Stimulated activated CD4-positive, alpha-beta T cell treated with anti-CD3 and anti-CD28 coated beads, Interleukin-1b, Interleukin-23, amount 100 ng/mL, for 48 hours (primary cell): ENCODE results near the gene SMIM17.
"Not testable (repeated sequence)": the region's sequence is repeated elsewhere in the genome, so short reads cannot be mapped to it uniquely, and the experiment has no call there.

Experiments used
- DNase-seq: peaks from one replicate; pipeline ENCODE4 v3.0.0-alpha.2; 2020

The SMIM17 gene

DNA sequence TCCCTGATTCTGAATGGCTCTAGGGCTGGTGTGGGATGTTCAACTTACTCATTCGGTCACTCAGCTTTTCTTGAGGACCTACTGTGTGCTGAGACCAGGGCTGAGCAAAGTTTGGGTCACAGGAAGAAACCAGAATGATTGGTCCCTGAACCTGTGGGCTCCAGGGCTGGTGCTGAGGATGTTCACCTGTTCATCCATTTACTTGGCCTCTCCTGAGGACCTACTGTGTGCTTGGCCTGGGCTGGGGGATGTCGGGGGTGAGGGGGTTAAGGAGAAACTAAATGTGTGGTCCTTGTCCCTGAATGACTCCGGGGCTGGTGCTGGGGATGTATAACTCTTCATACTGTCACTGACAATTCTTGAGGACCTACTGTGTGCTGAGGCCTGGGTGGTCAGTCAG lies 18.3 kb downstream of the SMIM17 start:
- DNase-seq, result no peak

DNA sequence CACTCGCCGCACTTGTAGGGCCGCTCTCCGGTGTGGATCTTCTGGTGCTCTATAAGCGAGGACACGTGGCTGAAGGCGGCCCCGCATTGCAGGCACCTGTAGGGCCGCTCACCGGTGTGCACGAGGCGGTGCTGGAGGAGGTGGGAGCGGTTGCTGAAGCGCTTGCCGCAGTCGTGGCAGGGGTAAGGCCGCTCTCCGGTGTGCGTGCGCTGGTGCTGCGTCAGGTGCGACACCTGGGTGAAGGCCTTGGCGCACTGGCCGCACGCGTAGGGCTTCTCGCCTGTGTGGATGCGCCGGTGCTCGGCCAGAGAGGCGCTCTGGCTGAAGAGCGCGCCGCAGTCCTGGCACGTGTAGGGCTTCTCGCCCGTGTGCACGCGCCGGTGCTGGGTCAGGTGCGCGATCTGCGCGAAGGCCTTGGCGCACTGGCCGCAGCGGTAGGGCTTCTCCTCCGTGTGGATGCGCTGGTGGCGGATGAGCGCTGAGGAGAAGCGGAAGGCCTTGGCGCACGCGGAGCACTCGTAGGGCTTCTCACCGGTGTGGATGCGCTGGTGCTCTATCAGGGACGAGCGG lies 21.1 kb downstream of the SMIM17 start:
- DNase-seq, result no peak

DNA sequence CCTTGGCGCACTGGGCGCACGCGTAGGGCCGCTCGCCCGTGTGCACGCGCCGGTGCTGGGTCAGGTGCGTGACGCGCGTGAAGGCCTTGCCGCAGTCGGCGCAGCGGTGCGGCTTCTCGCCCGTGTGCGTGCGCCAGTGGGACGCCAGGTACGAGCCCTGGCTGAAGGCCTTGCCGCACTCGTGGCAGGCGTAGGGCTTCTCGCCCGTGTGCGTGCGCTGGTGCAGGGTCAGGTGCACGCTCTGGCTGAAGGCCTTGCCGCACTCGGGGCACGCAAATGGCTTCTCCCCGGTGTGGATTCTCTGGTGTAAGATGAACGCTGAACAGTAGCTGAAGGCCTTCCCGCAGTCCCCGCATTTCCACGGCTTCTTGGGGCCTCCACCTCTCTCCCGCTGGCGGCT lies 21.6 kb downstream of the SMIM17 start:
- DNase-seq, result no peak

DNA sequence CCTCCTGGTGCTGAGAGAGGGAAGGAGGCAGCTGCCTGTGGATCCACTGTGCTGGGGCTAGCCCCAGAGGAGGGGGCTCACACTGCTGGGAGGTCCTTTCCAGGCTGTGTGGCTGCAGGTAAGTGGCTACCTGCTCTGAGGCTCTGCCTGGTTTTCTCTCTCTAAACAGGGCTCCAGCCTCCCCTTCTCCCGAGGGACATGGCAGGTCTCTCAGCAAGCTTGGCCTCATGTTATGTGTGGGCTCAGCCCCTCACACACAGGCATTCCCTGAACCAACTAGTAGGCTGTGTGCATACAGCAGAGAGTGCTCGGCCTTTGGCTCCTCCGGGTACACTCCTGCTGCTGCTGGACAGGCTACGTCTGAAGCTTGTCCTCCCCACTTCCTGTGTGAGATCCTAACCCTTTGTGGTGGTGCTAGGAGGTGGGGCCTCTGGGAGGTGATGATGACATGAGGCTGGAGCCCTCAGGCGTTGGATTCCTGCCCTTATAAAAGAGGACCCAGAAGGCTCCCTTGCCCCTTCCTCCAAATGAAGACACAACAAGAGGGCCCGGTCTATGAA lies 24.4 kb downstream of the SMIM17 start:
- no peak for DNase-seq

DNA sequence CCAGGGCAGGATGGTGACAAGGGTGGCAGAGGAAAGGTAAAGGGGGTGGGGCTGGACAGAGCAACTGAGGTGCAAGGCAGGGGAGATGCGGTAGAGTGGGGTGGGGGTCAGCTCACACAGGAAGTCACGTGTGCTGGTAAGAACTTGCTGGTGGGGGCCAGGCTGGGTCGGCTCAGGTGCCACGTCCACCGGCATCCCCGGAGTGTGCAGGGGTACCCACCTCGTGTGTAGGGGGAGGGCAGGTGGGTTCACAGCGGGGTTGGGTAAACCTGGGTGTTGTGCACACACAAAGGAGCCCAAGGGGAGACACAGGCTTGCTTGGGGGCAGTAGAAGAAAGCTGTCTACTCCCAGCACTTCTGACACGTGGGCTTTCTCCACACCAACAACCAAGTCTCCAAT lies 25.7 kb downstream of the SMIM17 start:
- DNase-seq, result no peak

DNA sequence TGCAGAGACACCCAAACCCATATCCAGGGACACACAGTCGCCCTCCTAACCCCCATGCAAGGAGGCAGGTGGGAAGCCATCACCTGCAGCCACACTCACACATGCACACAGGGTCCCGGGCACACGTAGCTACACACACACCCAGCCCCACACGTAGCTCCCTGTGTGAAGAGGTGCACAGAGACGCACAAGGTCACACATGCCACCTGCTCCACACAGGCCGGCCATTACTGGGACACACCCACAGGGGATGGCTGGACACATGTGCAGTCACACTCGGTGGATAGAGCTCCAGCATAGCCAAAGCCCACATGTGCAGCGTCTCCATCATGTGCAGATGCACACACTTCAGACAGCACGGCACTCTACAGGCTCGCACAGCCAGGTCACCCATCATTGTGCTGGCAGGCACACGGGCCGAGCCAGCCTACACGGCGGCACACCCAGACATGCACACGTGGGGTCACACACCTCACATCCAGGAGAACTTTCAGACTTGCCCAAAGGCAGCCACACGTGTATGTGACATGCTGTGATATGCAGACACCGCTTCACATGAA lies 27.5 kb downstream of the SMIM17 start:
- DNase-seq, result no peak

DNA sequence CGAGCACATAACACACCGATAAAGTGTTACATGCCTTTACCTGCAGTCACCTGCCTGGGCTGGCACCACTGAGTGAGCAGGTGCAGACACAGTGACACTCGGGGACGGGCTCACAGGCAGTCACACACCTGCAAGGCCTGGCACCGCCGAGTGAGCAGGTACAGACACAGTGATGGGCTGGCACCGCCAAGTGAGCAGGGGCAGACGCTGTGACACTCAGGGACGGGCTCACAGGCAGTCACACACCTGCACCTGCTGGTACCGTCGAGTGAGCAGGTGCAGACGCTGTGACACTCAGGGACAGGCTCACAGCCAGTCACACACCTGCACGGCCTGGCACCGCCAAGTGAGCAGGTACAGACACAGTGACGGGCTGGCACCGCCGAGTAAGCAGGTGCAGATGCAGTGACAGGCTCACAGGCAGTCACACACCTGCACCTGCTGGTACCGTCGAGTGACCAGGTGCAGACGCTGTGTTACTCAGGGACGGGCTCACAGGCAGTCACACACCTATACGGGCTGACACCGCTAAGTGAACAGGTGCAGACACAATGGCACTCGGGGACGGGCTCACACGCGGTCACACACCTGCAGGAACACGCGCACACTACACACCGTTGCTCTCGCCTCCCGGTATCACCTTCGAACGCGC lies 28.1 kb downstream of the SMIM17 start:
- DNase-seq, result no peak

DNA sequence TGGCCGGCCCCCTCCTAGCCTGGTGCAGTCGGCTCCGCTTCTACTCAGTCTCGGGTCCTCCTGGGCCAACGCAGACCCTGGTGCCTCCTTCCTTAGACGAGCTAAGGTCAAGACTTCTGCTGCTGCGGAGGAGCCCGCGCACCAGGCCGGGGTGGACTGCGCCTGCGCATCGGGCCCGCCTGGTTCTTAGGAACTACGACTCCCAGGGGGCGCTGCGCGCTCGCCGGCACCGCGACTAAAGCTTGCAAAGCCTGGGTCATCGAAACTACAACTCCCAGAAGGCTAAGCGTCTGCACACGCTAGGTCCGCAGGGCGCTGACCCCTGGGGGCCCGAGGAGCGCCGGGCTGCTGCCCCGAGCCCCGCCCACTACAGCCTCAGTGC lies 28.6 kb downstream of the SMIM17 start, which contains the start of gene ZNF835:
TSS of gene ZNF835 (minus strand) at position 145 of the 382 bp plus-strand sequence. CDS start 6,559 bp downstream, outside the sequence.
- peak; percentile 85 for DNase-seq

DNA sequence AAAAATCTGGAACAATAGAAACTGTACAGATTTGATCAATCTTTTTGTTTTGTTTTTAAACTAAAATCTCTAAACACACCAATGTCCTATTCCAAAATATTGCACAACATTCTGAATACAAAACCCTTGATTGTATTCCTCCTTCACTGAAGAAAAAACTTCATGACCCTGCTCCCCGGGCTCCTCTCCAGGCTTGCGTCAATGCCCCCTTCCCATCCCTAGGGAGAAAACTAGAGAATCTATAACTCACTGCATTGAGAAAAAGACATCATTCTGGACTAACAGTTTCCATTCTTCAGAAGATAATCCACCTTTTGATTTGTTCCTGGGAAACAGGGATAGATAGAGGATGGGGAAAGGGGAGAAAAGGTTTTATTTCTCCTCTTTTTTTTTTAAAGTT lies 29.7 kb downstream of the SMIM17 start:
- DNase-seq, result not testable (repeated sequence)

DNA sequence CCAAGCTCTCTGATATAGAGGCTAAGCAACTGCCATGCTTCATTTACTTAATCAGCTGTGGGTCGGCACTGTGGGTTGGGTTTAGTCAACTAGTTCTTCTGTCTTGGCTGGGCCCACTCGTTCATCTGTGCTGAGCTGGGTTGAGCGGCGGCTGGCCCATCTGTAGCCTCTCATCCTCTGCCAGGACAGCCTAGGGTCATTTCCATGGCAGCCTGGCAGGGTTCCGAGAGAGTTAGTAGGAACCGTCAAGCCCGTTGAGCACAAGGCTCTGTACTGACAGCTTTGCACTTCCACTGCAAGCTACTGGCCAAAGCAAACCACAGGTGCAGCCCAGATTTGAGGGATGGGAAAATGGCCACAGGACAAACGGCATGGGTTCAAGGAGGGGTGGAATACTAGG lies 35.2 kb downstream of the SMIM17 start:
- DNase-seq, result no peak

DNA sequence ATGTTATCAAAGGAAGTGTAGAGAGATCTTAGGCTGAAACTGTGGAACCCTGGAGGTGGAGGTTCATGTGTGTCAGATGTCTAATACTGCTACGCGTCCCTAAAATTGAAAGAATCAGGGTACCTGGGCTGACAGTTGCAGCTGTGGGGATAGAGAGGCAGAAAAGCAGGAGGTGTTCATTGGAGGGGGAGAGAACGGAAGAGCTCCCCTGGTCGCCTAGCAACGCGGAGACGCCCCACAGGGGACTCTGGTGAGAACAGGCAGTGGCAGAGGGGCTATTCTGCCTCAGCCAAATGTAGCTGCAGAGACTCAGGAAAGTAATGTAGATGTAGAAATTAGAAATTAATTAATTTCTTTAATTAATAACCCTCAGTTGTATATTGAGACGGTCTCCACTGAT lies 38.7 kb downstream of the SMIM17 start:
- no peak for DNase-seq

DNA sequence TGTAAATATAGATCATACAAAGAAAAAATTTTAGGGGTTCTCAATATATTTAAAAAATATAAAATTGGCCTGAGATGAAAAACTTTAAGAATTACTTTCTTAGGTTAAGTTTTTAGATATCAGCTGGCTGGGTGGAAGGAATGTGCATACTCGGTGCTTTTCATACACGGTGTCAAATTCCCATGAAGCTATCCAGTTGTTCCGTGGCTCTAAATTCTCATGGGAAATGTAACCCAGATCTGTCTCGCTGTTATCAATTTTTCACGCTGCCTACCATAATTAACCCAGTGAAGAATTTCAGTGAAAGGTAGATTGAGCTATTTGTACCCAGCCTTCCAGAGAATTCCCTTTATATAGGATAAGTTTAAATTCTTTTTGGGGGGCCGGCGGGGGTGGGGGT lies 40.2 kb downstream of the SMIM17 start:
- DNase-seq, result no peak

DNA sequence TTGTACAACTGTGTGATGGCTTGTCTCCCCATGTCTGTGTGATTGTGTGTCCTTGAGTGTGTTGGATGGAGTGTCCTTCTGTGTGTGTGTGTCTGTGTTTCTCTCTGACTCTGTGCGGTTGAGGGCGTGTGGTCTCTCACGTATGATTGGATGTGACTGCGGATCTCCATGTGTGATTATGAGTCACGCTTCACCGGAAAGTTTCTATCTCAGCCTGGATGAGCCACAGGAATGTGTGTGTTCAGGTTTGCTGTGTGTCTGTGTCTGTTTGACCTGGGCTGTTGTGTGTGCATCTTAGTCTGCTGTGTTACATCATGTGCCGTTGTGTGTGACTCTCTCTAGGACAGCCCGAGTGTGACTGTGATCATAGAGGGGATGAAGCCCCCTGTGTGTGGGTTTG lies 44.1 kb downstream of the SMIM17 start:
- DNase-seq, result no peak

DNA sequence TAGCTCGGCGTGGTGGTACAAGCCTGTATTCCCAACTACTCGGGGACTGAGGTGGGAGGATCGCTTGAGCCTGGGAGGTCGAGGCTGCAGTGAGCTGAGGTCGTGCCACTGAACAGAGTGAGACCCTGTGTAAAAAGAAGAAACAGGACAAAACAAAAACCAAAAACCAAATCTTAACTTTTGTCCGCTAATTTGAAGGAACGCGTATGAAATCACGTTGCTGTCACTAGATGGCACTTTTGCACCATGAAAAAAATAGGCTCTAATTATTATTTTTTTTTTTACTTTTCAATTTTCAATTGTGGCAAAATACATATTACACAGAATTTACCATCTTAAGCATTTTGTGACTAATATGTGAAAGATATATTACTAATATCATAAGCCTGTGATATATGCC lies 46.2 kb downstream of the SMIM17 start:
- no peak for DNase-seq

DNA sequence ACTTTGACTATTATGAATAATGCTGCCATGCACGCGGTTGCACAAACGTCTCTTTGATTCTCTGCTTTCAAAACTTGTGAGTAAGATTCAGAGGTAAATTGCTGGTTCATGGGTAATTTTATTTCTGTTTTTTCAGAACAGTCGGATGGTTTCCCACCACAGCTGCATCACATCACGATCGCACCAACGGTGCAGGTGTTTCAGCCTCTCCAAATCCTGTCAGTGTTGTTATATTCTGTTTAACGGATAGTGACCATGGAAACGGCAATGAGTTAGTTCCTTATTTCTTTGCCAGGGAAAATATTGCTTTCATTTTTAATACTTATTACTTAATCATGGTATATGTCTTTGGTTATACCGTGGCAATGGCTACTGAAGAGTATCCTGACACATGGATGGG lies 47.7 kb downstream of the SMIM17 start:
- DNase-seq, result no peak

DNA sequence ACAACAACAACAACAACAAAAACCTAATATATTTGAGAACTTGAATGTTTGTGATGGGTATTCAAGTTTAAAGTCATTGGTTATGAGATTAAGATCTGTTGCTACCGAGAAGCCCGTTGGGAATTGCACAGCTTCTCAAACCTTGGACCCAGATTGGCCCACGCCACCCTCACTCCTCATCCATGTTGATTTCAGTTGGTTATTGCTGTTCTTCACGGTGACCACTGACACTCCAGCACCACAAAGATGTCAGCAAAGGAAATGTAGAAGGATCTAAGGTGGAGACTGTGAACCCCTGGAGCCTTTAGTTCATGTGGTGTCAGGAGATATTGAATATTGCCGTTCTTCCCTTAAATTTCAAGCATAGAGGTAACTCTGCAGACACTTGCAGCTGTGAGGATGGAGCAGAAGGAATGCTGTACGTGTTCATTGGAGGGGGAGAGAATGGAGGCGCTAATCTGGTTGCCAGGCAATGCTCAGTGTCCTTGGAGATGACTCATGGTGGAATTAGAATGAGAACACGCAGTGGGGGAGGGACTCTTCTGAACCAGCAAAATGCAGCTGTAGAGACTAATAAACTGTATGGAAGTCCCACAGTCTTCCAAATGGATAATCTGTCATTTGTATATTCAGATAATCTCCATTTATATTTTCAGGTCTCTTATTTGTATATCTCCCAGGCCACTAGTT lies 49.4 kb downstream of the SMIM17 start:
- DNase-seq, result no peak

DNA sequence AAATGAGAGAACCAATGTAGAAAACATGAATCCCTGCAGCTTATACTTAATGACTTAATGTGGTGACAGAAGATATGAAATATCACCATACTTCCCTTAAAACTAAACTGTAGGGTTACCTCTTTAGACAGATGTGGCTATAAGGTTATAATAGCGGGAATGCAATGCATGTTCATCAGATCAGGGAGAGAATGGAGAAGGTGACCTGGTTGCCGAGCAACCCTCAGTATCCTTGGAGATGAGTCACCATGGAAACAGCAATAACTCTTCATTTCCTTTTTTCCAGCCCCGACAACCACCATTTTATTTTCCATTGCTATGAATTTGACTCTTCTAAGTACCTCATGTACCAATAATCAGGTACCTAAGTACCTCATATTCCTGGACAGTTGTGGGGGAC lies 56.6 kb downstream of the SMIM17 start:
- DNase-seq, result no peak

DNA sequence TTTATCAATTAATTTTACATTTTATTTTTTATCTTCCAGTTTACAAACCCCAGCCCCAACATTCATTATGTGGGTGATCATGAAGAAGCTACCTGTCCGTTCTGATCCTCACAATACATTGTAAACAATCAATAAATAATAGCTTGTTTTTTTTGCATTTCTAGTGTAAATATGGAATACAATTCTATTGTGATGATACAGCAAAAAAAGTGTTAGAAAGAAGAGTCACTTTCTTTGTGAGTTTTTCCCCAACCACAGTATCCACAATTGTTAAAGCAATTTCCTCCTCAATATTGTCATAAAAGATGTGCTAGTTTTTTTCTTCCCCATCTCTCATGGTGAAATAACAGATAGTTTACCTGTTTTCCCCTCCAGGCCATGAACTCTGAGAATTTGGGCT lies 58.9 kb downstream of the SMIM17 start:
- DNase-seq, result no peak

DNA sequence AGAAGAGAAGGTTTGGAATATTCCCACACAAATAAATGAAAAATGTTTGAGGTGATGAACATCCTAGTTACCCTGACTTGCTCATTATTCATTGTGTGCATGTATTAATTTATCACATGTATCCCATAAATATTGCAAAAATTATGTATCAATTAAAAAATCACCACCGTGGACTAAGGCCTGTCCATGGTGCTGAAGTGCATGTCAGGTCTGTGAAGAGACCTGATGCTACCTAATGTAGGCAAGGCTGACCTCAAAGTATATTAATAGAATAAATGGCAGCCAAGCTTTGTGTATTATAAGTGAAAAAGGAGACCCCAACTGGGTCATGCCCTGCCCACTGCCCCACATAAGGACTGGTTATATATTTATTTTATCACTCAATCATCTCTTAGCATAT lies 63.0 kb downstream of the SMIM17 start:
- DNase-seq, result no peak
